Suprapubic skin (tissue), 4 donors: Measurements from ENCODE around the gene TMTC2. TPM values are rescaled to one million over a fixed set of nuclear protein-coding genes. Genes with fewer than 3 reads are reported as not detected.

Experiments used
- DNase-seq, 2 donors: peaks; one replicate each; pipeline ENCODE4 v3.0.0-alpha.2; 2019; ENCODE audit warnings: low spot score in 2 of 2
- H3K27ac ChIP-seq: fragments of 200-600 bp; sonication (generic); one replicate; pipeline ENCODE4 v1.5.1; 2019
- H3K27me3 ChIP-seq: fragments of 200-600 bp; sonication (generic); one replicate; pipeline ENCODE4 v1.5.1; 2019
- H3K36me3 ChIP-seq: fragments of 200-600 bp; sonication (generic); one replicate; pipeline ENCODE4 v1.5.1; 2019
- H3K4me1 ChIP-seq: fragments of 200-600 bp; sonication (generic); one replicate; pipeline ENCODE4 v1.5.1; 2019
- H3K4me3 ChIP-seq: fragments of 200-600 bp; sonication (generic); one replicate; pipeline ENCODE4 v1.5.1; 2019; ENCODE audit warnings: mild to moderate bottlenecking
- H3K9me3 ChIP-seq: fragments of 200-600 bp; sonication (generic); one replicate; pipeline ENCODE4 v1.5.1; 2019
- EP300 ChIP-seq: sonication (generic); formaldehyde crosslinking; IDR thresholded peaks from one replicate; pipeline ENCODE4 v1.6.1; 2017; ENCODE audit warnings: antibody characterized with exemption
- POLR2A ChIP-seq, 2 donors: fragments of 450-650 bp; IDR thresholded peaks; one replicate each; pipeline ENCODE4 v1.6.1; 2017; ENCODE audit warnings: antibody characterized with exemption in 2 of 2, mild to moderate bottlenecking in 2 of 2, moderate library complexity in 2 of 2
- POLR2AphosphoS5 ChIP-seq, 3 donors: sonication (generic); formaldehyde crosslinking; IDR thresholded peaks; one replicate each; pipeline ENCODE4 v1.6.1; 2017; ENCODE audit warnings: antibody characterized with exemption in 3 of 3
- WGBS: methylation state at CpG from one replicate; pipeline ENCODE4 v1.1.5; 2018; 5-methylcytosine and 5-hydroxymethylcytosine counted together
- total RNA-seq, 4 donors: library from RNA; depleted of rRNA; stranded (reverse); fragments of >200 nt; gene quantifications; one replicate each; pipeline ENCODE4 v1.1.0, GENCODE V29; 2016
- TF ChIP-seq, protein P1 (sequence below), 2 donors: fragments of 200-600 bp in 1 of 2; fragments of 450-650 bp in 1 of 2; sonication (generic) in 1 of 2; IDR thresholded peaks; one replicate each; pipeline ENCODE4 v1.5.1; 2016 to 2019; ENCODE audit warnings: antibody characterized with exemption in 2 of 2, mild to moderate bottlenecking in 1 of 2, moderate library complexity in 1 of 2

TMTC2 gene
- total RNA-seq, 4 donors from 2014 or later, result 16.7 to 21.1 (median 18.9) TPM

DNA sequence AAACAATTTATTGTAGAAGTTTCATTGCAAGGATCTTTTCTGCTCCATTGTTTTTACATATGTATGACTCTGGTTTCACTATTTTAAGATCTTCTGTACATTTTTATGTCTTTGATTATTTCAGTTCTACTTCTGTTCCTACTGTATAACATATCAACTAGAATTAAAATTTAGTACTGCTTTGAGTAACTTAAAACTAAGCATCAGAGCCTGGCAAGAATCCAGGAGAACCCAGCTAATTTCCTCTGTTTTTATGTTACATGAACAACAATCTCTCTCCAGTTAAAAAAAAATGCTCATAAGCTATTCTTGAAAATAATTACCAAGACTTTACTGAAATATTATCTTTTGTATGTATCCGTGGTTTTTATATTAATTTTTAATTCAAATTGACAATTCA, 370.7 kb downstream of the TMTC2 start:
- Histone ChIP-seq H3K27ac (no peak overlapping the region), H3K4me3 (no peak overlapping the region), H3K36me3 (no peaks in the 10 kb centered on the region), H3K4me1 (no peaks in the 10 kb centered on the region), H3K9me3 (no peaks in the 10 kb centered on the region), H3K27me3 (no peaks in the 10 kb centered on the region)
- 71% methylated on average over 1 of the region's 1 CpG for WGBS
- no peak for DNase-seq
- TF ChIP-seq POLR2AphosphoS5 (IDR thresholded peaks at IDR 0.05), result no peak
- no peak for TF ChIP-seq POLR2A (IDR thresholded peaks at IDR 0.05)
- TF ChIP-seq, protein P1, sequence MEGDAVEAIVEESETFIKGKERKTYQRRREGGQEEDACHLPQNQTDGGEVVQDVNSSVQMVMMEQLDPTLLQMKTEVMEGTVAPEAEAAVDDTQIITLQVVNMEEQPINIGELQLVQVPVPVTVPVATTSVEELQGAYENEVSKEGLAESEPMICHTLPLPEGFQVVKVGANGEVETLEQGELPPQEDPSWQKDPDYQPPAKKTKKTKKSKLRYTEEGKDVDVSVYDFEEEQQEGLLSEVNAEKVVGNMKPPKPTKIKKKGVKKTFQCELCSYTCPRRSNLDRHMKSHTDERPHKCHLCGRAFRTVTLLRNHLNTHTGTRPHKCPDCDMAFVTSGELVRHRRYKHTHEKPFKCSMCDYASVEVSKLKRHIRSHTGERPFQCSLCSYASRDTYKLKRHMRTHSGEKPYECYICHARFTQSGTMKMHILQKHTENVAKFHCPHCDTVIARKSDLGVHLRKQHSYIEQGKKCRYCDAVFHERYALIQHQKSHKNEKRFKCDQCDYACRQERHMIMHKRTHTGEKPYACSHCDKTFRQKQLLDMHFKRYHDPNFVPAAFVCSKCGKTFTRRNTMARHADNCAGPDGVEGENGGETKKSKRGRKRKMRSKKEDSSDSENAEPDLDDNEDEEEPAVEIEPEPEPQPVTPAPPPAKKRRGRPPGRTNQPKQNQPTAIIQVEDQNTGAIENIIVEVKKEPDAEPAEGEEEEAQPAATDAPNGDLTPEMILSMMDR (IDR thresholded peaks at IDR 0.05), result no peak
- TF ChIP-seq EP300, result no peak

DNA sequence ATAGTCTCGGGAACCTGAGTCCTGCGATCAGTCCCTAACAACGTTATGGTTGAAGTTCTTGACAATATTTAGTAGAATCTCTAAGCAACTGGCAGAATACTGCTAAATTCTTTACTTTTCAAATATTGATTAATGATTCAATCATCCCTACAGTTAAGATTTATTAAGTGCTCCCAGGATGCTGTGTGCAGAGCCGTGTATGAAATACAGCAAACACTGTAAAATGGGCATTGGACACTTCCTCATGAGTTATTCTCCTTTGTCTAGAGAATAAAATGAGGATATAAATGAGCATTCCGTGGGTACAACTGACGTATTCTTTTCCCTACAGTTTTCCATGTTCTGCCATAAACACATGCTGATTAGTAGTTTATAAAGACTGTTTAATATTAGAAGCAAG, 372.4 kb downstream of the TMTC2 start:
- Histone ChIP-seq H3K27ac (no peak overlapping the region), H3K36me3 (no peaks in the 10 kb centered on the region), H3K4me3 (no peak overlapping the region), H3K27me3 (no peaks in the 10 kb centered on the region), H3K9me3 (no peaks in the 10 kb centered on the region), H3K4me1 (no peaks in the 10 kb centered on the region)
- no peak for DNase-seq
- TF ChIP-seq, protein P1 (IDR thresholded peaks at IDR 0.05), result no peak
- TF ChIP-seq POLR2A (IDR thresholded peaks at IDR 0.05), result no peak
- TF ChIP-seq EP300, result no peak
- TF ChIP-seq POLR2AphosphoS5 (IDR thresholded peaks at IDR 0.05), result no peak
- WGBS, result 73% methylated on average over 6 of the region's 6 CpGs

DNA sequence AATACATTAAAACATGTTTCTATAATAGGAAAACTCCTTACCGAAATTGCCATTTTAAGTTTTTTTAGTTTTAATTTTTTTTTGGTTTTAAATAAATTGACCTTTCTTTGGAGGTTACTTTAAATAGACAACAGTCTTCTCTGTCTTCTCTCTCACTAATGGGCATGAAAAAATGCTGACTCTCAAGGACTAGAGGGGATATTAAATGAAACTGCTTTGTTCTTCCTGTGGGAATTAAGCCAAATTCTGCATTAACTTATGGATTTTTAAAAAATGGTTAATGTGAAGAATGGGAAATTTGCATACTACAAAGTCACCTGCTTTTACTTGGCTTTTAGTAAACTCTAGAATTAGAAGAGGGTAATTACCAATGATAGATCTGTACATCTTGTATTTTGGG, 378.9 kb downstream of the TMTC2 start:
- TF ChIP-seq POLR2A (IDR thresholded peaks at IDR 0.05) (no peak), EP300 (no peak), POLR2AphosphoS5 (IDR thresholded peaks at IDR 0.05) (no peak)
- TF ChIP-seq, protein P1 (IDR thresholded peaks at IDR 0.05), result no peak
- H3K36me3 ChIP-seq, result no peaks in the 10 kb centered on the region
- 74% methylated on average over 1 of the region's 1 CpG for WGBS

DNA sequence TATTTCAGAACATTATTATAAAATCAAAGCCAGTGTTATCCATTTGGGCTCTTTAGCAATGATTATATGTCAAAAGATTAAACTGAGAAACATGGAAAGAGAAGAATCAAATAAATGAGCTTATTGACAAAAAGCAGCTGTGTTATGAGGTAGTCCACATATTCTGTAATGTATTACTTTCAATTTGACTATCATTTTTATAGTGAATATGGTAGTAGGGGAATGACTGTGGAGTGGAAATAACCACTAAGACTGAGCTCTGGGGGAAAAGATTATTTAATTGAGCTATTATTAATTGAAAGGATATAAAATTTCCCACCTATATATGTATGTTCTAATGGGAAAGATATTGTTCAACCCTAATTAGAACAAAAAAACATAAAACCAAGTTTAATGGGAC, 381.3 kb downstream of the TMTC2 start:
- Histone ChIP-seq H3K27me3 (no peaks in the 10 kb centered on the region), H3K27ac (no peak overlapping the region), H3K36me3 (no peaks in the 10 kb centered on the region), H3K9me3 (peaks cover 3% of the 10 kb centered on the region), H3K4me1 (no peaks in the 10 kb centered on the region), H3K4me3 (no peak overlapping the region)
- TF ChIP-seq POLR2AphosphoS5 (IDR thresholded peaks at IDR 0.05), result no peak
- TF ChIP-seq, protein P1 (IDR thresholded peaks at IDR 0.05), result no peak
- TF ChIP-seq POLR2A (IDR thresholded peaks at IDR 0.05), result no peak
- TF ChIP-seq EP300, result no peak
- no peak for DNase-seq

More for the DNA sequence above, 378.9 kb downstream of the TMTC2 start:
- Histone ChIP-seq H3K27ac (no peak overlapping the region), H3K9me3 (peaks cover 3% of the 10 kb centered on the region), H3K4me1 (no peaks in the 10 kb centered on the region), H3K4me3 (no peak overlapping the region), H3K27me3 (no peaks in the 10 kb centered on the region)
- no peak for DNase-seq

DNA sequence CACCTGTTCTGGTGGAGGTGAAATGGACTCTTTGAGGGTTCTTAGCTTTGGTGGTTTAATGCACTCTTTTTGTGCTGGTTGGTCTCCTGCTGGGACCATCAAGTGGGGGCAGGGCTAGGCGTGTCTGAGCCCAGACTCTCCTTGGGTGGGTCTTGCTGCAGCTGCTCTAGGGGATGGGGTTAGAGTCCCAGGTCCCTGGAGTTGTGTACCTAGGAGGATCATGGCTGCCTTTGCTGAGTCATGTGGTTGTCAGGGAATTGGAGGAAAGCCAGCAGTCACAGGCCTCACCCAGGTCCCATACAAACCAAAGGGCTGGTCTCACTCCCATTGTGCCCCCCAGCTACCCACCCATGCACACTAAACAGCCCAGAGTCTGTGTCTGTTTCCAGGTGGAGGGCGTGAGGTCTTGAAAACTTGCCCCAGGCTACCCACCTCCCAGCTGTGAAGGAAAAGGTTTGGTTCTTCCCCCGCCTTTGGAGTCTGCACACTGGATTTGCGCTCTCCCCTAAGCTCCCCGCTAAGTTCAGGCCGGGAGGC, 387.7 kb downstream of the TMTC2 start:
- Histone ChIP-seq H3K36me3 (no peaks in the 10 kb centered on the region), H3K9me3 (no peaks in the 10 kb centered on the region), H3K27me3 (no peaks in the 10 kb centered on the region), H3K4me1 (no peaks in the 10 kb centered on the region), H3K4me3 (no peak overlapping the region), H3K27ac (no peak overlapping the region)
- WGBS, result 98% methylated on average over 6 of the region's 6 CpGs
- TF ChIP-seq POLR2A (IDR thresholded peaks at IDR 0.05) (no peak), POLR2AphosphoS5 (IDR thresholded peaks at IDR 0.05) (no peak), EP300 (no peak)
- TF ChIP-seq, protein P1 (IDR thresholded peaks at IDR 0.05), result no peak
- peak in 1 of 2 donors; percentile 45 for DNase-seq
